ENCODE measurements around the gene SDCBP2. TPM values are rescaled to one million over a fixed set of nuclear protein-coding genes. Genes with fewer than 3 reads are reported as not detected.

The SDCBP2 gene
- total RNA-seq, 2 donors from 2014 or later: 1.5 to 5.1 TPM

DNA sequence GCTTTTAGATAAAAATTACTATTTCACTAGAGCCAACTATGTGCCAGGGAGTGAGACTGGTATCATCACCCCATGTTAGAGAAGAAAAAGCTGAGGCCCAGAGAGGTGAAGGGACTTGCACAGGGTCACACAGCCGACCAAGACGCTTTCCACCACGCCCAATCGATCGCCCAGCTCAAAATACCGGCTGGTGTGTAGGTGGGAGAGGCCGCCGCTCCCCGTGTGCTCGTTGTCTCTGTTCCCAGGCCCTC is 63.1 kb downstream of the SDCBP2 start:
- no peaks in the 10 kb centered on the region for H3K36me3 Mint-ChIP-seq (ENCODE audit: low read depth)
- Histone ChIP-seq H3K4me3 (ENCODE audit: low read length) (peak overlapping the region; percentile 78), H3K36me3 (ENCODE audit: control insufficient read depth, insufficient read depth, low read length) (no peaks in the 10 kb centered on the region), H3K9me3 (ENCODE audit: control insufficient read depth, low read length) (no peaks in the 10 kb centered on the region), H3K27ac (ENCODE audit: low read depth, low read length) (no peak overlapping the region), H3K9ac (ENCODE audit: extremely low read depth, low read length, poor library complexity, severe bottlenecking) (no peak overlapping the region), H3K27me3 (ENCODE audit: control insufficient read depth, insufficient read depth, low read length, poor library complexity, severe bottlenecking) (peaks cover 8% of the 10 kb centered on the region), H3K4me1 (ENCODE audit: control insufficient read depth, insufficient read depth, low read length) (peaks cover 8% of the 10 kb centered on the region)
- 1% methylated on average over 10 of the region's 10 CpGs; no CpG with 5 or more reads in 1 of the 2 experiments for WGBS, 2 experiments (ENCODE audit: insufficient coverage in 1 of 2, insufficient read length in 1 of 2)
- no peak for DNase-seq
- peaks cover 21% of the 10 kb centered on the region for H3K4me1 Mint-ChIP-seq
- H3K27ac Mint-ChIP-seq: peak overlapping the region; percentile 82
- H3K9me3 Mint-ChIP-seq: no peaks in the 10 kb centered on the region
- H3K27me3 Mint-ChIP-seq (ENCODE audit: insufficient read depth): peaks cover 8% of the 10 kb centered on the region
- H3K4me3 Mint-ChIP-seq: peak overlapping the region; percentile 56
- TF ChIP-seq, protein P1, sequence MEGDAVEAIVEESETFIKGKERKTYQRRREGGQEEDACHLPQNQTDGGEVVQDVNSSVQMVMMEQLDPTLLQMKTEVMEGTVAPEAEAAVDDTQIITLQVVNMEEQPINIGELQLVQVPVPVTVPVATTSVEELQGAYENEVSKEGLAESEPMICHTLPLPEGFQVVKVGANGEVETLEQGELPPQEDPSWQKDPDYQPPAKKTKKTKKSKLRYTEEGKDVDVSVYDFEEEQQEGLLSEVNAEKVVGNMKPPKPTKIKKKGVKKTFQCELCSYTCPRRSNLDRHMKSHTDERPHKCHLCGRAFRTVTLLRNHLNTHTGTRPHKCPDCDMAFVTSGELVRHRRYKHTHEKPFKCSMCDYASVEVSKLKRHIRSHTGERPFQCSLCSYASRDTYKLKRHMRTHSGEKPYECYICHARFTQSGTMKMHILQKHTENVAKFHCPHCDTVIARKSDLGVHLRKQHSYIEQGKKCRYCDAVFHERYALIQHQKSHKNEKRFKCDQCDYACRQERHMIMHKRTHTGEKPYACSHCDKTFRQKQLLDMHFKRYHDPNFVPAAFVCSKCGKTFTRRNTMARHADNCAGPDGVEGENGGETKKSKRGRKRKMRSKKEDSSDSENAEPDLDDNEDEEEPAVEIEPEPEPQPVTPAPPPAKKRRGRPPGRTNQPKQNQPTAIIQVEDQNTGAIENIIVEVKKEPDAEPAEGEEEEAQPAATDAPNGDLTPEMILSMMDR (conservative IDR thresholded peaks at IDR 0.05): no peak

DNA sequence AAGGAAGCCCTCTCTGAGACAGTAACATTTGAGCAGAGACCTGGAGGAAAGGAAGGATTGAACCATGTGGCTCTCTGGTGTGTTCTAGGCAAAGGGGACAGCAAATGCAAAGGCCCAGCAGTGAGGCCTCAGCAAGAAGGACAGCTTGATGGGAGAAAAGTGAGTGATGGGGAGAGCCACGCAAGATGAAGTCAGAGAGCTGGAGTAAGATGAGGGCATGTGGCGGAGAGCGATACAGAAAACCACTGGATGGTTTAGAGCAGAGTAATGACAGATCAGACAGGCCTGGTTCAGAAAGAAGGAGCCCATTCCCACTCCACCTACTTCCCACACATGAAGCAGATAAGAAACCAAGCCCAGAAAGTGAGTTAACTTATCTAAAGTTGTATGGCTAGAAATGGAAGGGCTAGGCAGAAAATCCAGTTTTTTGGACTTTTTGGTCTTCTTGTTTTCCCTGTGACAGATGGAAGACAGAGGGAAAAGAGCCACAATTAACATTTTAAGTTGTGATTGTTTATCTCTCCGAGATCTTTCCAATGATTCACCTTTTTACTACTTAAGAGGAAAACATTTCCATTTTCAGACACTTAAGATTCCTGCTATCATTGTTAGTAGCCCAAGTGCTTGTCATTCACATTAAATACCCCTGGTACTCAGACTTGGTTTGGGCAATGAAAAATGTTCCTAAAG is 63.6 kb downstream of the SDCBP2 start:
- no peak overlapping the region for H3K27ac ChIP-seq (ENCODE audit: low read depth, low read length)
- H3K4me1 Mint-ChIP-seq: peaks cover 21% of the 10 kb centered on the region
- peak overlapping the region; percentile 78 for H3K4me3 ChIP-seq (ENCODE audit: low read length)
- peaks cover 8% of the 10 kb centered on the region for H3K27me3 ChIP-seq (ENCODE audit: control insufficient read depth, insufficient read depth, low read length, poor library complexity, severe bottlenecking)
- H3K27me3 Mint-ChIP-seq (ENCODE audit: insufficient read depth): peaks cover 8% of the 10 kb centered on the region
- H3K27ac Mint-ChIP-seq: no peak overlapping the region
- no peak overlapping the region for H3K9ac ChIP-seq (ENCODE audit: extremely low read depth, low read length, poor library complexity, severe bottlenecking)
- no peaks in the 10 kb centered on the region for H3K9me3 Mint-ChIP-seq
- TF ChIP-seq, protein P1 (conservative IDR thresholded peaks at IDR 0.05): no peak
- no peaks in the 10 kb centered on the region for H3K36me3 ChIP-seq (ENCODE audit: control insufficient read depth, insufficient read depth, low read length)
- WGBS, 2 experiments (ENCODE audit: insufficient coverage in 1 of 2, insufficient read length in 1 of 2): 90 to 93% methylated on average over 2 to 3 of the region's 4 CpGs
- DNase-seq: no peak
- H3K4me3 Mint-ChIP-seq: peak overlapping the region; percentile 56
- H3K4me1 ChIP-seq (ENCODE audit: control insufficient read depth, insufficient read depth, low read length): peaks cover 8% of the 10 kb centered on the region
- H3K9me3 ChIP-seq (ENCODE audit: control insufficient read depth, low read length): no peaks in the 10 kb centered on the region
- no peaks in the 10 kb centered on the region for H3K36me3 Mint-ChIP-seq (ENCODE audit: low read depth)

DNA sequence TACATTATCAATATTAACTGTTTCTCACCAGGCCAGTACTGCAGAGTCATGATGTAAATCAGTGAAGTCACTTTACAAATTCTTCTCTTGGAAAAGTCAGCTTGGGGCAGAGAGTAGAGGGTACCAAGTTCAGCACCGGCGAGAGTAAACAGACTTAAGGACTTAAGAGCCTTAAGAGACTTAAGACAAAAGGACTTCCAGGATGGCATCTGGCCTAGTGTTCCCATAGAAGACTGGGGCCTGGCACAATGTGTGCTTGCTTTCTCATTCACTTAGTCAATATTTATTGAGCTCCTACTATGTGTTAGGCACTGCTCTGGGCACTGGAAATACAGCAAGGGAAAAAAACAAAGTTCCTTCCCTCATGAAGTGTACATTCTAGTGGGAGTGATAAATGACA is 64.2 kb downstream of the SDCBP2 start:
- Mint-ChIP-seq H3K9me3 (no peaks in the 10 kb centered on the region), H3K4me1 (peaks cover 21% of the 10 kb centered on the region), H3K27ac (no peak overlapping the region), H3K27me3 (ENCODE audit: insufficient read depth) (peaks cover 8% of the 10 kb centered on the region), H3K36me3 (ENCODE audit: low read depth) (no peaks in the 10 kb centered on the region), H3K4me3 (no peak overlapping the region)
- H3K4me1 ChIP-seq (ENCODE audit: control insufficient read depth, insufficient read depth, low read length): peaks cover 8% of the 10 kb centered on the region
- TF ChIP-seq, protein P1 (conservative IDR thresholded peaks at IDR 0.05): no peak
- no peak for DNase-seq
- no peak overlapping the region for H3K9ac ChIP-seq (ENCODE audit: extremely low read depth, low read length, poor library complexity, severe bottlenecking)
- H3K27me3 ChIP-seq (ENCODE audit: control insufficient read depth, insufficient read depth, low read length, poor library complexity, severe bottlenecking): peaks cover 8% of the 10 kb centered on the region
- no peak overlapping the region for H3K4me3 ChIP-seq (ENCODE audit: low read length)
- H3K27ac ChIP-seq (ENCODE audit: low read depth, low read length): no peak overlapping the region
- no peaks in the 10 kb centered on the region for H3K9me3 ChIP-seq (ENCODE audit: control insufficient read depth, low read length)
- 77 to 94% methylated on average over 2 of the region's 2 CpGs for WGBS, 2 experiments (ENCODE audit: insufficient coverage in 1 of 2, insufficient read length in 1 of 2)
- H3K36me3 ChIP-seq (ENCODE audit: control insufficient read depth, insufficient read depth, low read length): no peaks in the 10 kb centered on the region
